H1 (cell line): ENCODE results near the gene PSD2. TPM values are rescaled to one million over a fixed set of nuclear protein-coding genes. Genes with fewer than 3 reads are reported as not detected.

Experiments used
- ASH2L ChIP-seq: fragments of 200-600, 300-600 bp; sonication (generic); IDR thresholded peaks from one replicate; pipeline ENCODE4 v1.7.1; 2017; ENCODE audit warnings: low read length
- BACH1 ChIP-seq: IDR thresholded peaks from 2 replicates; pipeline ENCODE4 v1.6.1; 2012; ENCODE audit warnings: low read length, improper control_type of control experiment
- BCL11A ChIP-seq, 2 experiments: IDR thresholded peaks; one replicate each; pipeline ENCODE4 v1.6.1; 2011; ENCODE audit warnings: low read depth in 2 of 2, low read length in 2 of 2, mild to moderate bottlenecking in 2 of 2
- CREB1 ChIP-seq: IDR thresholded peaks from 2 replicates; pipeline ENCODE4 v1.6.1; 2012; ENCODE audit warnings: inconsistent platforms
- EP300 ChIP-seq, 2 experiments: IDR thresholded peaks; 1 replicate in 1 of 2; 2 replicates in 1 of 2; pipeline ENCODE4 v1.6.1; 2011 to 2012; ENCODE audit warnings: low read depth in 2 of 2, low read length in 2 of 2, mild to moderate bottlenecking in 2 of 2, borderline replicate concordance in 1 of 2, inconsistent platforms in 1 of 2, moderate library complexity in 1 of 2
- SAP30 ChIP-seq: fragments of 300-600 bp; sonication (generic); IDR thresholded peaks from 2 replicates; pipeline ENCODE4 v1.7.1; 2012; ENCODE audit warnings: low read length, moderate library complexity, mild to moderate bottlenecking, inconsistent platforms; ENCODE audit not compliant: insufficient read depth, insufficient replicate concordance
- TBP ChIP-seq: IDR thresholded peaks from 2 replicates; pipeline ENCODE4 v1.6.1; 2011; ENCODE audit warnings: low read depth, low read length, improper control_type of control experiment
- polyA plus RNA-seq, 7 experiments: library from polyadenylated mRNA; depleted of rRNA in 3 of 7; stranded (reverse) in 5 of 7; unstranded in 2 of 7; fragments of >200 nt in 5 of 7; fragments of 200-250 nt in 2 of 7; gene quantifications; 1 replicate in 5 of 7; 2 replicates in 1 of 7; 4 replicates in 1 of 7; pipeline versions ENCODE4 v1.2.1 to v1.2.3, GENCODE V29; 2011 to 2013; ENCODE audit warnings: missing spikeins in 2 of 7, mixed read lengths in 2 of 7
- total RNA-seq: library from RNA; stranded (reverse); fragmentation: NEBNext Ultra II Directional; extraction: Animal tissue kit (Norgen Biotek cat#: 25700); gene quantifications from 2 replicates; pipeline ENCODE4 v1.2.1, GENCODE V29; 2021
- TF ChIP-seq, protein P1 (sequence below): IDR thresholded peaks from 2 replicates; pipeline ENCODE4 v1.6.1; 2012; ENCODE audit warnings: low read length, inconsistent platforms

The PSD2 gene
- total and polyA plus RNA-seq, 2 of the 8 experiments (the other 6 are each of a cell fraction or from before 2014, with no cell fraction given): 0.06 to 0.14 TPM

DNA sequence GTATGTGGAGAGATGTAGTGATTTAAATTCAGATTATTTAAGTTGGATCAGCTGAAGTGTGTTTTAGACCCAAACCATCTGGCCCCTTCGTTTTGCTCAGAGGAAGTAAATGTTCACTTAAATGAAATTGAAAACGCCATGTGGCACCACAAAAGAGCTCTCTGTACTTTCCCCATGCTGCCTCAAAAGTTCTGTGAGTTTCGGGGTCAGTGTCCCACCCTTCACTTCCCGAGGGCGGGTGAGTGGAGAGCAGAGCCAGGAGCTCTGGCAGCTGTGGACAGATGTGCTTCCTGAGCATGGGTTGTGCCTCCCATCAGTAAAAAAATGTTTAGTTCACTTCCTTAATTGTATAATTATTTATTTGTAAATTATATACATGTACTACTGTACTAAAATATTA lies 48.4 kb downstream of the PSD2 start (continued):
- TF ChIP-seq EP300 (IDR thresholded peaks at IDR 0.05; ENCODE audit: borderline replicate concordance in 1 of 2, low read depth in 2 of 2, low read length in 2 of 2) (no peak), SAP30 (no peak), BCL11A (IDR thresholded peaks at IDR 0.05; ENCODE audit: low read depth in 2 of 2, low read length in 2 of 2) (no peak), CREB1 (no peak), BACH1 (no peak), ASH2L (no peak), TBP (no peak)
- TF ChIP-seq, protein P1, sequence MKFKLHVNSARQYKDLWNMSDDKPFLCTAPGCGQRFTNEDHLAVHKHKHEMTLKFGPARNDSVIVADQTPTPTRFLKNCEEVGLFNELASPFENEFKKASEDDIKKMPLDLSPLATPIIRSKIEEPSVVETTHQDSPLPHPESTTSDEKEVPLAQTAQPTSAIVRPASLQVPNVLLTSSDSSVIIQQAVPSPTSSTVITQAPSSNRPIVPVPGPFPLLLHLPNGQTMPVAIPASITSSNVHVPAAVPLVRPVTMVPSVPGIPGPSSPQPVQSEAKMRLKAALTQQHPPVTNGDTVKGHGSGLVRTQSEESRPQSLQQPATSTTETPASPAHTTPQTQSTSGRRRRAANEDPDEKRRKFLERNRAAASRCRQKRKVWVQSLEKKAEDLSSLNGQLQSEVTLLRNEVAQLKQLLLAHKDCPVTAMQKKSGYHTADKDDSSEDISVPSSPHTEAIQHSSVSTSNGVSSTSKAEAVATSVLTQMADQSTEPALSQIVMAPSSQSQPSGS: no peak
